ENCODE results near the gene HVCN1.
"Not testable (repeated sequence)": the region's sequence is repeated elsewhere in the genome, so short reads cannot be mapped to it uniquely, and the experiment has no call there.

GRCh38 chr12:110737016-110737415, 48.1 kb upstream of the HVCN1 start:
- not testable (repeated sequence) for TF ChIP-seq CHD2 (IDR thresholded peaks at IDR 0.05; ENCODE audit: low read length, partially characterized antibody); CTCF (IDR thresholded peaks at IDR 0.05); CEBPB (IDR thresholded peaks at IDR 0.05); ELK1 (IDR thresholded peaks at IDR 0.05; ENCODE audit: low read depth, low read length); EP300 (IDR thresholded peaks at IDR 0.05); FOSL2 (IDR thresholded peaks at IDR 0.05); FOSL2 (CRISPR knock-in tag; IDR thresholded peaks at IDR 0.05)
